ENCODE results near the gene CD200R1L. TPM values are rescaled to one million over a fixed set of nuclear protein-coding genes. Genes with fewer than 3 reads are reported as not detected.

Gene CD200R1L
- total RNA-seq, 1 experiment from 2014 or later = not detected

DNA sequence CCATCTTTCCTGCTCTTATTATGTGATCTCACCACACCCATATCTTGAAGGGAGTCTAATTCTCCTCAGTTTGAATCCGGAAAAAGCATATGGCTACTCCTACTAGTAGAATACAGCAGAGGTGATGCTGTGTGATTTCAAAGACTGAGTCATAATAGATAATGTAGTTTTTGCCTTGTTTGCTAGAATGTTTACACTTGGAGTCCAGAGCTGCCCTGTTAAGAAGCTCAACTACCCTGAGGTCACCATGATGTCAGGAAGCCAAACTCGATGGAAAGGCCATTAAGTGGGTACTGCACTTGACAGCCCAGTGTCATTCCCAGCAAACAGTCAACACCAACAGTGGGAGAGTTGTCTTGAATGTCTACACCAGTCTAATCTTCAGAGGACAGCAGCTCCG lies 56.9 kb downstream of the CD200R1L start:
- Histone ChIP-seq H4K91ac (ENCODE audit: insufficient read length, low read depth, low read length) (no peak overlapping the region), H2BK120ac (ENCODE audit: low read depth, low read length, poor library complexity, severe bottlenecking) (no peak overlapping the region), H3K4ac (ENCODE audit: low read depth, low read length) (no peak overlapping the region), H3K56ac (ENCODE audit: insufficient read length, low read depth, low read length) (no peak overlapping the region), H4K5ac (ENCODE audit: insufficient read length, low read depth, low read length) (no peak overlapping the region), H2AFZ (ENCODE audit: low read length) (no peak overlapping the region), H2AK5ac (ENCODE audit: insufficient read length, low read length) (no peak overlapping the region), H3K4me2 (ENCODE audit: insufficient read depth, insufficient read length, low read length) (no peak overlapping the region), H3K79me1 (ENCODE audit: insufficient read depth, low read depth, low read length, poor library complexity, severe bottlenecking) (no peaks in the 10 kb centered on the region), H3K27me3 (ENCODE audit: insufficient read depth, low read length) (no peaks in the 10 kb centered on the region), H2BK5ac (ENCODE audit: insufficient read length, low read length) (no peak overlapping the region), H2BK15ac (ENCODE audit: low read depth, low read length) (no peak overlapping the region), H4K8ac (replicated peaks; ENCODE audit: insufficient read length, low read depth, low read length) (no peak overlapping the region), H3K14ac (ENCODE audit: insufficient read depth, low read length) (no peak overlapping the region), H3K4me1 (ENCODE audit: insufficient read depth, low read length) (peaks cover 2% of the 10 kb centered on the region; the same call in 1 of the 2 replicates), H3K9ac (ENCODE audit: extremely low read depth, insufficient read length, low read length) (no peak overlapping the region), H2BK12ac (ENCODE audit: insufficient read length, low read depth, low read length) (no peak overlapping the region), H3T11ph (ENCODE audit: low read length) (no peak overlapping the region), H4K20me1 (ENCODE audit: control insufficient read depth, insufficient read depth, insufficient read length) (no peaks in the 10 kb centered on the region), H3K27ac (ENCODE audit: insufficient read length, low read depth, low read length) (no peak overlapping the region), H3K9me3 (ENCODE audit: control insufficient read depth, low read depth, low read length) (no peaks in the 10 kb centered on the region), H3K79me2 (ENCODE audit: insufficient read depth, low read length) (no peaks in the 10 kb centered on the region), H3K23ac (ENCODE audit: insufficient read length, low read depth, low read length) (no peak overlapping the region), H3K18ac (ENCODE audit: insufficient read length, low read depth, low read length) (no peak overlapping the region), H3K23me2 (ENCODE audit: insufficient read length, low read depth, low read length, poor library complexity, severe bottlenecking) (no peaks in the 10 kb centered on the region), H2BK20ac (ENCODE audit: low read depth, low read length, poor library complexity, severe bottlenecking) (no peak overlapping the region)
- TF ChIP-seq CTCF (conservative IDR thresholded peaks at IDR 0.05) = no peak
- Mint-ChIP-seq H3K27me3 (ENCODE audit: low read depth) (peaks cover 1% of the 10 kb centered on the region; the same call in 1 of the 2 replicates), H3K27ac (no peak overlapping the region), H3K9me3 (peaks cover 14 to 20% of the 10 kb centered on the region in 2 experiments; a peak in 4 of 5 replicates), H3K36me3 (ENCODE audit: insufficient read depth in 1 of 3, low read depth in 3 of 3) (peaks cover 8 to 23% (median 11%) of the 10 kb centered on the region in 3 experiments), H3K4me3 (no peak overlapping the region), H3K4me1 (peaks cover 15 to 24% of the 10 kb centered on the region in 2 experiments)
- DNase-seq = no peak
- WGBS (ENCODE audit: extremely low coverage, insufficient read length, low lambda C conversion rate) = no CpG with 5 or more reads among the region's 3 CpGs
